ENCODE results near the gene MRPL30.

DNA sequence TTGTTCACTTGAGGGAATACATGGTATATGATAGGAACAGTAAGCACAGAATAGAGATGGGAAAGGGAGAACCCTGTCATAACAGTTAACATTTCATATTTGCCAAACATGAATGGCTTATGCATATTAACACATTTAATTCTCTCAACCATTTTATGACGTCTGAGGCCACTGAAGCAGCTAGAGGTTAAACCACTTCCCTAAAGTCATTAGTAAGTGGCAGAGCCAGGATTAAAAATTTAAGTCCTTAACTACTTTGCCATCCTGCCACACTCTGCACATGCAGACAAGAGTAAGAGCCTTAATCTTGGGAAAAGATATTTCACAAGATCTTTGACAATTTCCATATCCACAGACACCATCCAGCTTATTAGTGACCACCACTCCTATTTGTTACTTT lies 24.1 kb upstream of the MRPL30 start:
- TF ChIP-seq POLR2AphosphoS5 (IDR thresholded peaks at IDR 0.05; ENCODE audit: low read depth, low read length) (no peak), SIN3A (IDR thresholded peaks at IDR 0.05; ENCODE audit: borderline replicate concordance, insufficient read depth, low read depth, low read length) (no peak)
- TF ChIP-seq, protein P1, sequence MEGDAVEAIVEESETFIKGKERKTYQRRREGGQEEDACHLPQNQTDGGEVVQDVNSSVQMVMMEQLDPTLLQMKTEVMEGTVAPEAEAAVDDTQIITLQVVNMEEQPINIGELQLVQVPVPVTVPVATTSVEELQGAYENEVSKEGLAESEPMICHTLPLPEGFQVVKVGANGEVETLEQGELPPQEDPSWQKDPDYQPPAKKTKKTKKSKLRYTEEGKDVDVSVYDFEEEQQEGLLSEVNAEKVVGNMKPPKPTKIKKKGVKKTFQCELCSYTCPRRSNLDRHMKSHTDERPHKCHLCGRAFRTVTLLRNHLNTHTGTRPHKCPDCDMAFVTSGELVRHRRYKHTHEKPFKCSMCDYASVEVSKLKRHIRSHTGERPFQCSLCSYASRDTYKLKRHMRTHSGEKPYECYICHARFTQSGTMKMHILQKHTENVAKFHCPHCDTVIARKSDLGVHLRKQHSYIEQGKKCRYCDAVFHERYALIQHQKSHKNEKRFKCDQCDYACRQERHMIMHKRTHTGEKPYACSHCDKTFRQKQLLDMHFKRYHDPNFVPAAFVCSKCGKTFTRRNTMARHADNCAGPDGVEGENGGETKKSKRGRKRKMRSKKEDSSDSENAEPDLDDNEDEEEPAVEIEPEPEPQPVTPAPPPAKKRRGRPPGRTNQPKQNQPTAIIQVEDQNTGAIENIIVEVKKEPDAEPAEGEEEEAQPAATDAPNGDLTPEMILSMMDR (IDR thresholded peaks at IDR 0.05), result no peak
